GM12801 (cell line): Measurements from ENCODE around the gene PERCC1.

Experiments
- TF ChIP-seq, protein P1 (sequence below): IDR thresholded peaks from one replicate; pipeline ENCODE4 v1.5.1; 2011; ENCODE audit warnings: control low read depth; ENCODE audit not compliant: insufficient read length; ENCODE audit errors: extremely low read depth

Gene PERCC1

DNA sequence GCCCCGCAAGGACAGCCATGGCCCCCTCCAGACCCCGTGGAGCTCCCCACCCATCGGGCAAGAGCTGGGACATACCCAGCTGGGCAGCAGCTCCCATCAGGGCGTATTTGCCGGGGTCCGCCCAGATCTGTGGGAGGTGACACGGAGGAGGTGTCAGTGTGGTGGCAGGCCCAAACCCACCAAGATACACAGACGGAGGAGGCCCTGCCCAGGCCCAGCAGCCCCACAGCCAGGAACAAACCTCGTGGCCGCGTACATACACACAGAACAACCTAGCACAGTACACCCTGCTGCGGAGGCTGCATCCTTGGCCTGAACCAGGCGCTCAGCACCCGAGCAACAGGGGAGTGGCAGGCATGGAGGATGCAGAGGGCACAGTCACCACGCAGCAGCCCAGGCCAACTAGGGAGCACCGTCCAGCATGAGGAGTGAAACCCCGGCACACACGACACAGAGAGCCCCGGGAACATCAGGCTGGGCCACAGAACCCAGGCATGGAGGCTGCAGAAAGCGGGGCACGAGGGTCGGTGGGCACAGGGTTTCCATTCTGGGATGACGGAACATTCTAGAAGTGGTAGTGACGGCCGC, 18.4 kb downstream of the PERCC1 start:
- TF ChIP-seq, protein P1, sequence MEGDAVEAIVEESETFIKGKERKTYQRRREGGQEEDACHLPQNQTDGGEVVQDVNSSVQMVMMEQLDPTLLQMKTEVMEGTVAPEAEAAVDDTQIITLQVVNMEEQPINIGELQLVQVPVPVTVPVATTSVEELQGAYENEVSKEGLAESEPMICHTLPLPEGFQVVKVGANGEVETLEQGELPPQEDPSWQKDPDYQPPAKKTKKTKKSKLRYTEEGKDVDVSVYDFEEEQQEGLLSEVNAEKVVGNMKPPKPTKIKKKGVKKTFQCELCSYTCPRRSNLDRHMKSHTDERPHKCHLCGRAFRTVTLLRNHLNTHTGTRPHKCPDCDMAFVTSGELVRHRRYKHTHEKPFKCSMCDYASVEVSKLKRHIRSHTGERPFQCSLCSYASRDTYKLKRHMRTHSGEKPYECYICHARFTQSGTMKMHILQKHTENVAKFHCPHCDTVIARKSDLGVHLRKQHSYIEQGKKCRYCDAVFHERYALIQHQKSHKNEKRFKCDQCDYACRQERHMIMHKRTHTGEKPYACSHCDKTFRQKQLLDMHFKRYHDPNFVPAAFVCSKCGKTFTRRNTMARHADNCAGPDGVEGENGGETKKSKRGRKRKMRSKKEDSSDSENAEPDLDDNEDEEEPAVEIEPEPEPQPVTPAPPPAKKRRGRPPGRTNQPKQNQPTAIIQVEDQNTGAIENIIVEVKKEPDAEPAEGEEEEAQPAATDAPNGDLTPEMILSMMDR, result no peak

DNA sequence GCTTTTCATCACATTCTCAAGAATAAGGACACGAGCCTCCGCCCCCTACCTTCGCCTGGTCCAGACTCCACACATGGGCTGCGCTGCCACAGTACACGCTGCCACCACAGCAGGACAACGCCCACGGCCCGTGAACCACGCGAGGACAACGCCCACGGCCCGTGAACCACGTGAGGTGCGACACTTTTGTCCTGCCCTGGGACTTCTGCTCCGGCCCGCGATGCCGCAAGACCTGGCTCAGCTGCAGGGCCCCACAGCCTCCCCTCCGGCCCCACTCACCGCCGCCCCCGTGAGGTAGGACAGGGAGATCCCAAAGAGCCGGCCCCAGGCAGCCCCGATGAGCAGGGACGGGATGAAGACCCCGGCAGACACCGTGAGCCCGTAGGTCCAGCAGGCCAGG, 19.3 kb downstream of the PERCC1 start:
- TF ChIP-seq, protein P1, result no peak

DNA sequence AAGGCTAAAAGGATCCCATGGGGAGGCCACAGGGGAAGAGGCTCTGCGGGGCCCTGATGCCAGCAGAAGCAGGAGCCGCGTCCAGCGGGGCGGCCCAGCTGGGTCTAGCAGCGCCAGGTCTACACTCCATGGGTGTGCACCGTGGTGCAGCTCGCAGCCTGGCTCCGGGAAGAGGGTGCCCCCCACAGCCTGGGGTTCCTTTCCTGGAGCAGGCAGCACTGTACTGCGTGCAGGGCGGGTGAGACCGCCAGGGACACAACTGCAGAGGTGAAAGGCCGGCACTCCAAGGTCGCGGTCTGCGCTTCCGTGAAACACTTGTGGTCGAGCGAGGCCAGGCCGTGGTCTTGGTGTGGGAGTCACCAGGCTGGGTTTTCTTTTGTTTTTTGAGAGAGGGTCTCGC, 20.0 kb downstream of the PERCC1 start:
- TF ChIP-seq, protein P1, result no peak

DNA sequence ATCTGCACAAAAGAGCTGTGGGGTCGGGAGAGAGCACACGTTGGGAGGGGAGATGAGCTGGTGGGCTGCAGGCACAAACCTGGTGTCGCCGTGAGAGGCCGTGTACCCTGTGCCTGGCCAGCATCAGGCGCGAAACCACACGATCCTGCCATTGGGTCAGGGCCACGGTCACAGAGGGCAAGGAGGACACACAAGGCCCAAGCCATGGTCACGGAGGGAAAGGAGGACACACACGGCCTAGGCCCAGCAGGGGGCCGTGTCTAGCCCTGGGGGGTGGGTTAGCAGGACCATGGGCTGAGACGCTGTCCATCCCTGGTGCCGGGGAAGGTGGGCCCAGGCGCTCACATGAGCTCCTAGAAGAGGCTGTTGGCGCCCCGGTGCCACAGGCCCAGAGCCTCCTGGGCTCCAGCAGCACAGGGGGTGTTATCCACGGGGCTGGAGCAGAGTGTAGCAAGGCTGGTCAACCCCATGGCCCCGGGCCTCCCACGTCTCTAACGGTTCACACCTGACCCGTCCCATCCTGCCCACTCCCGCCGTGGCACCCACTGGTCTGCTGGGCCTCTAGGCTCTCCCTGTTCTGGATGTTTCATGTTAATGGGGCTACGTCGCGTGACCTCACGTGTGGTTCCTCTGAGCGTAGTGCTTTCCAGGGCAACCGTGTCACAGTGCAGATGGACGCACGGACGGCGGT, 21.0 kb downstream of the PERCC1 start:
- TF ChIP-seq, protein P1, result no peak

DNA sequence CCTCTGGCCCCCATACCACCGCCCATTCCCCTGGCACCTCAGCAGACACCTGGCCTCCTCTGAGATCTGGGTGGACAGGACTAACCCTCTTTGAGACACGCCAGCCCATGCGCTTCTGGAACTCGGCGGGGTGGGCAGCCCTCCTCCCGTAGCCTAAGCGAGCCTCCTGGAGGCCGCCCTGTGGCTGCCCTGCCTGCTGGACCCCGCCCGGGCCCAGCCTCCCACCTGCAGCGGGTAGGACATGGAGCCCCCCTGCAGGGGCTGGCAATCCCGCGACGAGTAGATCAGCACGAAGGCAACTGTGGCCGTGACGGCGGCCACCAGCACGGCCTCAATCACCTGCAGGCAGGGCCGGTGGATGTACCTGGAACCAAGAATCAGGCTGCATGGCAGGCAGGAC, 21.7 kb downstream of the PERCC1 start:
- TF ChIP-seq, protein P1, result no peak

DNA sequence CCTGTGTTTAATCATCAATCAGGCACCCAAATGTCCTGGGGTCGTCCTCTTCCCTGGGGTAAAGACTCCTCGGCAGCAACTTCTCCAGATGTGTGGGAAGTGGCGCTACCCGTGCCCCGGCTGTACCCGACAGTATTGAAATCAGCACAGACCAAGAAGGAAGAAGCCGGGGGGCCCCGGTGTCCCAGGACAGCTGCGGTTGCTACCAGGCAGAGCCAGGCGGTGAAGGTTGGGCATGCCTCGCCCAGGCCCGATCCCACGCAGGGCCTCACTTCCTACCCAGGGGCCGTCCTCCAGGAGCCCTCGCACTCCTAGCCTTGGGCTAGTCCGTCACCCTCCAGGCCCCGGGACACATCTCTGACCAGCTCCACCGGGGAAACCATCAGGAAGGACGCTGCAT, 22.4 kb downstream of the PERCC1 start:
- TF ChIP-seq, protein P1, result no peak

DNA sequence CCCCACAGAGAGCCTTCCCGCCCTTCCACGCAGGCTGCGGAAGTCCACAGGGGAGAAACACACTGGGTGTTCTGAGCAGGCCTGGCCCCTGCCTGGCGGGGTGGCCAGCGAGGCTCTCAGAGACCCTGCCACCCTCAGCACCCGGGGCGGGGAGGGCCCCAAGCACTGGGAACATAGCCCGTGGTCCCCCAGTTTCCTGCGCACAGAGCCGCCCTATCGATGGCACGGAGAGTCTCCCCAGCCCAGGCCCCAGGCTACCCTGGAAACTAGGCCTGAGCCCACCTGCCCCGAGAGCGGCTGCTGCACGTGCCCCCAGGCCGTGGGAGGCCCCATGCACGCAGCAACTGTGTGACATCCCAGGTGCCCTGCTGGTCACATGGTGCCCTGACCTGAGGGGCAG, 23.7 kb downstream of the PERCC1 start:
- TF ChIP-seq, protein P1, result no peak
